Measurements from ENCODE around the gene AFF3. TPM values are rescaled to one million over a fixed set of nuclear protein-coding genes. Genes with fewer than 3 reads are reported as not detected.

AFF3 gene
- total RNA-seq, 4 donors from 2014 or later: 8.5 to 77.2 (median 27.1) TPM

GRCh38 chr2:100179806-100180205 is 37.4 kb upstream of the AFF3 start:
- no peak for DNase-seq
- no peak overlapping the region for H3K4me3 ChIP-seq
- intact Hi-C loops (cut with DNase I; ENCODE audit: low total_unique reads): no loop called here
- H3K36me3 ChIP-seq: no peaks in the 10 kb centered on the region
- TF ChIP-seq CTCF (IDR thresholded peaks at IDR 0.05) (no peak), POLR2A (IDR thresholded peaks at IDR 0.05) (no peak)
- H3K27me3 ChIP-seq: no peaks in the 10 kb centered on the region
- H3K4me1 ChIP-seq: no peaks in the 10 kb centered on the region
- no peaks in the 10 kb centered on the region for H3K9me3 ChIP-seq
- H3K27ac ChIP-seq: no peak overlapping the region

GRCh38 chr2:100178864-100179263 is 36.5 kb upstream of the AFF3 start:
- Histone ChIP-seq H3K27me3 (no peaks in the 10 kb centered on the region), H3K36me3 (no peaks in the 10 kb centered on the region), H3K9me3 (no peaks in the 10 kb centered on the region), H3K4me1 (no peaks in the 10 kb centered on the region), H3K4me3 (no peak overlapping the region), H3K27ac (no peak overlapping the region)
- DNase-seq: no peak
- intact Hi-C loops (cut with DNase I; ENCODE audit: low total_unique reads): no loop called here
- TF ChIP-seq POLR2A (IDR thresholded peaks at IDR 0.05): no peak
- TF ChIP-seq CTCF (IDR thresholded peaks at IDR 0.05): no peak

- intact Hi-C loops (cut with DNase I; ENCODE audit: low total_unique reads): no loop called here
- Histone ChIP-seq H3K27ac (no peak overlapping the region), H3K4me3 (no peak overlapping the region), H3K27me3 (no peaks in the 10 kb centered on the region), H3K36me3 (no peaks in the 10 kb centered on the region), H3K4me1 (no peaks in the 10 kb centered on the region), H3K9me3 (no peaks in the 10 kb centered on the region)
- TF ChIP-seq POLR2A (IDR thresholded peaks at IDR 0.05): no peak
- TF ChIP-seq CTCF (IDR thresholded peaks at IDR 0.05): no peak
- no peak for DNase-seq
Observed at GRCh38 chr2:100178085-100178788, 35.8 kb upstream of the AFF3 start.

- intact Hi-C loops (cut with DNase I; ENCODE audit: low total_unique reads): no loop called here
- DNase-seq: no peak
- Histone ChIP-seq H3K36me3 (no peaks in the 10 kb centered on the region), H3K27me3 (no peaks in the 10 kb centered on the region), H3K4me1 (no peaks in the 10 kb centered on the region), H3K9me3 (no peaks in the 10 kb centered on the region), H3K27ac (no peak overlapping the region), H3K4me3 (no peak overlapping the region)
- TF ChIP-seq POLR2A (IDR thresholded peaks at IDR 0.05) (no peak), CTCF (IDR thresholded peaks at IDR 0.05) (no peak)
Observed at GRCh38 chr2:100176925-100177324, 34.5 kb upstream of the AFF3 start.

GRCh38 chr2:100174026-100174431 is 31.6 kb upstream of the AFF3 start:
- Histone ChIP-seq H3K27me3 (no peaks in the 10 kb centered on the region), H3K36me3 (no peaks in the 10 kb centered on the region), H3K4me3 (no peak overlapping the region), H3K9me3 (no peaks in the 10 kb centered on the region), H3K27ac (no peak overlapping the region), H3K4me1 (no peaks in the 10 kb centered on the region)
- intact Hi-C loops (cut with DNase I; ENCODE audit: low total_unique reads): no loop called here
- DNase-seq: no peak
- TF ChIP-seq POLR2A (IDR thresholded peaks at IDR 0.05) (no peak), CTCF (IDR thresholded peaks at IDR 0.05) (no peak)

Measured in uterus (tissue), 4 donors.